Body of pancreas (tissue), 4 donors: ENCODE results near the gene RAB10. TPM values are rescaled to one million over a fixed set of nuclear protein-coding genes. Genes with fewer than 3 reads are reported as not detected.
"Not testable (repeated sequence)": the region's sequence is repeated elsewhere in the genome, so short reads cannot be mapped to it uniquely, and the experiment has no call there.

Experiments used
- ATAC-seq: fragments of 150-250 bp; one replicate; pipeline ENCODE4 v1.9.1; 2016
- DNase-seq, 4 donors: peaks; one replicate each; pipeline ENCODE4 v3.0.0-alpha.2; 2019
- H3K27ac ChIP-seq, 4 donors: fragments of 200-600 bp; sonication (generic); 1 replicate in 3 of 4; 2 replicates in 1 of 4; pipeline versions ENCODE4 v1.5.1 to v1.6.1; 2016 to 2019; ENCODE audit warnings: mild to moderate bottlenecking in 1 of 4, mixed read lengths in 1 of 4, moderate library complexity in 1 of 4
- H3K27me3 ChIP-seq, 2 donors: fragments of 200-600 bp; sonication (generic); one replicate each; pipeline ENCODE4 v1.6.0; 2016; ENCODE audit warnings: mild to moderate bottlenecking in 1 of 2
- H3K36me3 ChIP-seq, 2 donors: fragments of 200-600 bp; sonication (generic); replicated peaks in 1 of 2; 2 replicates each; pipeline ENCODE4 v1.5.1; 2016; ENCODE audit warnings: low read depth in 2 of 2; ENCODE audit not compliant: insufficient read depth in 1 of 2
- H3K4me1 ChIP-seq: fragments of 200-600 bp; sonication (generic); one replicate; pipeline ENCODE4 v1.6.0; 2016
- H3K4me3 ChIP-seq, 2 donors: fragments of 200-600 bp; sonication (generic); 1 replicate in 1 of 2; 2 replicates in 1 of 2; pipeline ENCODE4 v1.5.1; 2016 to 2019
- H3K9me3 ChIP-seq, 3 donors: fragments of 200-600 bp; sonication (generic); 1 replicate in 2 of 3; 2 replicates in 1 of 3; pipeline ENCODE4 v1.5.1; 2016
- POLR2A ChIP-seq, 3 donors: fragments of 450-650 bp; IDR thresholded peaks; one replicate each; pipeline ENCODE4 v1.6.1; 2016; ENCODE audit warnings: antibody characterized with exemption in 3 of 3, mild to moderate bottlenecking in 2 of 3
- WGBS, 2 donors: methylation state at CpG; one replicate each; pipeline ENCODE4 v1.1.5; 2017; 5-methylcytosine and 5-hydroxymethylcytosine counted together
- intact Hi-C: fragments of 100-400 bp; cut with DNase I; formaldehyde crosslinking; loops from one replicate; pipeline ENCODE4 v1.15.1; 2023
- total RNA-seq, 2 donors: library from RNA; depleted of rRNA; stranded (reverse); fragments of >200 nt; gene quantifications; one replicate each; pipeline ENCODE4 v1.1.0, GENCODE V29; 2016
- TF ChIP-seq, protein P1 (sequence below), 7 experiments: fragments of 450-650 bp in 4 of 7; fragments of 200-600 bp in 3 of 7; sonication (generic) in 3 of 7; IDR thresholded peaks; one replicate each; pipeline ENCODE4 v1.5.1; 2016 to 2019; ENCODE audit warnings: antibody characterized with exemption in 7 of 7

Gene RAB10
- total RNA-seq, 2 donors from 2014 or later = 41.5 to 115 TPM

DNA sequence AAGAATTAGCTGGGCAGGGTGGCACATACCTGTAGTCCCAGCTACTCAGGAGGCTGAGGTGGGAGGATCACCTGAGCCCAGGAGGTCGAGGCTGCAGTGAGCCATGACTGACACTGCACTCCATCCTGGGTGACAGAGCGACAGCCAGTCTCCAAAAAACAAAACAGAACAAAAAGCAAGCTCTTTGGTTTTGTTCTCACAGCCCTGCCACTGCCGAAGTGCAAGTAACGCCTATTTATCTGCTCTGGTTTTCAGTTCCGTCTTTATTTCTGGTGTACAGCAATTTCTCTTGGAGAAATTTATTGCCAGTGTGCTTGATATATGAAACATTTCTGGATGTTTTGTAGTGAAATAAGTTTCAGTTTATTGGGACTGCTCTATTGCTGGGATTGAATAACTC is 61.9 kb downstream of the RAB10 start:
- TF ChIP-seq, protein P1, sequence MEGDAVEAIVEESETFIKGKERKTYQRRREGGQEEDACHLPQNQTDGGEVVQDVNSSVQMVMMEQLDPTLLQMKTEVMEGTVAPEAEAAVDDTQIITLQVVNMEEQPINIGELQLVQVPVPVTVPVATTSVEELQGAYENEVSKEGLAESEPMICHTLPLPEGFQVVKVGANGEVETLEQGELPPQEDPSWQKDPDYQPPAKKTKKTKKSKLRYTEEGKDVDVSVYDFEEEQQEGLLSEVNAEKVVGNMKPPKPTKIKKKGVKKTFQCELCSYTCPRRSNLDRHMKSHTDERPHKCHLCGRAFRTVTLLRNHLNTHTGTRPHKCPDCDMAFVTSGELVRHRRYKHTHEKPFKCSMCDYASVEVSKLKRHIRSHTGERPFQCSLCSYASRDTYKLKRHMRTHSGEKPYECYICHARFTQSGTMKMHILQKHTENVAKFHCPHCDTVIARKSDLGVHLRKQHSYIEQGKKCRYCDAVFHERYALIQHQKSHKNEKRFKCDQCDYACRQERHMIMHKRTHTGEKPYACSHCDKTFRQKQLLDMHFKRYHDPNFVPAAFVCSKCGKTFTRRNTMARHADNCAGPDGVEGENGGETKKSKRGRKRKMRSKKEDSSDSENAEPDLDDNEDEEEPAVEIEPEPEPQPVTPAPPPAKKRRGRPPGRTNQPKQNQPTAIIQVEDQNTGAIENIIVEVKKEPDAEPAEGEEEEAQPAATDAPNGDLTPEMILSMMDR (IDR thresholded peaks at IDR 0.05) = no peak
- TF ChIP-seq POLR2A (IDR thresholded peaks at IDR 0.05) = no peak
- intact Hi-C loops = no loop called here
- DNase-seq (no peak), ATAC-seq (no peak)
- Histone ChIP-seq H3K4me3 (no peak overlapping the region), H3K36me3 (no peaks in the 10 kb centered on the region), H3K9me3 (no peaks in the 10 kb centered on the region), H3K27me3 (no peaks in the 10 kb centered on the region), H3K27ac (no peak overlapping the region), H3K4me1 (peaks cover 5% of the 10 kb centered on the region)
- WGBS, 2 donors = 91 to 92% methylated on average over 5 of the region's 5 CpGs

GRCh38 chr2:26099933-26100332 is 66.0 kb downstream of the RAB10 start:
- intact Hi-C loops = no loop called here
- no peak for DNase-seq
- Histone ChIP-seq H3K4me3 (no peak overlapping the region), H3K9me3 (no peaks in the 10 kb centered on the region), H3K4me1 (peaks cover 5% of the 10 kb centered on the region), H3K27me3 (no peaks in the 10 kb centered on the region), H3K36me3 (no peaks in the 10 kb centered on the region), H3K27ac (no peak overlapping the region)
- TF ChIP-seq POLR2A (IDR thresholded peaks at IDR 0.05) = no peak
- TF ChIP-seq, protein P1 (IDR thresholded peaks at IDR 0.05) = no peak
- ATAC-seq = no peak
- WGBS, 2 donors = 89 to 91% methylated on average over 1 of the region's 1 CpG

DNA sequence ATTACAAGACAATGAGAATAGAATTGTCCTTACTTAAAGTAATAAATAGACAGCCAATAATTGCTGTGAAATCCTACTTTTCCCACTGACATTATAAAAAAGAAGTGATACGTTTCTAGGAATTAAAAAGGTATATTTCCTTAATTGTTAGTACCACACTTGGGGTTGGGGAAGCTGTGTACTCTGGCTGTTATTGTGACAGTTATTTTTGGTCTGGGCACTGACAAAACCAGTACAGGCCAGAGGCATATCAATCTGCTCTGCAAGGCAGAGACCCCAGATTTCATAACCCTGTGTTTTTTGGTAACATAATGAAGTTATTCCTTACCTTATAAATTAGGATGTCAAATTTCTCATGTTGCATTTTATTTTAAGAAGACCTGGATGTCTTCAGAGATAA is 66.5 kb downstream of the RAB10 start:
- Histone ChIP-seq H3K9me3 (no peaks in the 10 kb centered on the region), H3K4me3 (no peak overlapping the region), H3K4me1 (peaks cover 5% of the 10 kb centered on the region), H3K27ac (no peak overlapping the region), H3K36me3 (no peaks in the 10 kb centered on the region), H3K27me3 (no peaks in the 10 kb centered on the region)
- 70 to 85% methylated on average over 1 of the region's 1 CpG for WGBS, 2 donors
- ATAC-seq (no peak), DNase-seq (no peak)
- TF ChIP-seq, protein P1 (IDR thresholded peaks at IDR 0.05) = no peak
- no peak for TF ChIP-seq POLR2A (IDR thresholded peaks at IDR 0.05)
- intact Hi-C loops = no loop called here

DNA sequence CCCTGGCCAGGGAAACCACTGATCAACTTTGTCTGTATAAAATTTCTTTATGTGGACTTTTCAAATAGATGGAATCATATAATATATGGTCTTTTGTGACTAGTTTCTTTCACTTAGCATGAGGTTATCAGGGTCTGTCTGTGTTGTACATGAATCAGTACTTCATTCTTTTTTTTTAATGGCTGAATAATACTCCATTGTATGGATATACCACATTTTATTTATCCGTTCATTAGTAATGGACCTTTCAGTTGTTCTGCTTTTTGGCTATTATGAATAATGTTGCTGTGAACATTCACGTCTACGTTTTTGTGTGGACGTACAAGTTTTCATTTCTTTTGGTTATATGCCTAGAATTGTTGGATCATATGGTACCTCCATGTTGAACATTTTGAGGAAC is 69.9 kb downstream of the RAB10 start:
- ATAC-seq (no peak), DNase-seq (no peak)
- Histone ChIP-seq H3K36me3 (no peaks in the 10 kb centered on the region), H3K27ac (no peak overlapping the region), H3K4me1 (peaks cover 9% of the 10 kb centered on the region), H3K4me3 (no peak overlapping the region), H3K9me3 (no peaks in the 10 kb centered on the region), H3K27me3 (no peaks in the 10 kb centered on the region)
- 95 to 96% methylated on average over 4 of the region's 4 CpGs for WGBS, 2 donors
- intact Hi-C loops = no loop called here
- TF ChIP-seq, protein P1 (IDR thresholded peaks at IDR 0.05) = no peak
- TF ChIP-seq POLR2A (IDR thresholded peaks at IDR 0.05) = no peak

GRCh38 chr2:26108701-26109100 is 74.8 kb downstream of the RAB10 start:
- H3K4me1 ChIP-seq, DNase-seq, H3K36me3 ChIP-seq, H3K4me3 ChIP-seq, H3K27me3 ChIP-seq, ATAC-seq, H3K9me3 ChIP-seq, intact Hi-C loops, H3K27ac ChIP-seq: not testable (repeated sequence)
- 94 to 95% methylated on average over 6 of the region's 6 CpGs for WGBS, 2 donors
